ENCODE results near the gene PTPRD. TPM values are rescaled to one million over a fixed set of nuclear protein-coding genes. Genes with fewer than 3 reads are reported as not detected.

PTPRD gene
- total and polyA plus RNA-seq, 2 experiments from 2014 or later = 11.5 to 58.0 TPM

DNA sequence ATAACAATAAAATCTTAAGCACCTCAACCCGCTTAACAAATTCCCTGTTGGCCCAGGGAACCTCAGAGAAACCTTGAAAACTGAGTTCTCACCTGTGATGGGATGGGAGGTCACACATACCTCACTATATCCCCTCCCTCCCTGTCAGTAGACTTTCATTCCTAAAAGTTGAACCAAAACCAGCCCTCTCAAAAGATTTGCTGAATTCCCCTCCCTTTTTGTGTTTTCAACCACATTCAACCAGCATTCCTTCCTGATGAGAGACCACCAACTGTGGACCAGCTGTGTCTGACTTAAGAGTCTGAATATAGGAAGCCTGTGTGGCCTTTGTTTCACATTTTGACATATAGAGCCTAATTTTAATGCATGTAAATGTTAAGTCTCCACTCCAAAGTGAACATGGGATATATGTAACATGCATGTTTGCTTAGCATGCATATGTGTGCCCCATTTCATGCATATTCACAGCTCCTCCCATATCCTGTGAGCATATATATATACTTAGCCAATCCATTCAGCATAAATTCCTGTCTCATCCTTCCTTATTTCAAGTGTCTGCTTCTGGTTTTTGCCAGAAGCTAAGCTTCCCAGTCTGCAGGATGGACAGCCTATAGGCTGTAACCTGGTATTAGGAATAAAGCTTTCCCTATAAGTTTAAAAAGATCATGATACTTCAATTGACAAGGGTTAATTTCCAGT lies 604.6 kb downstream of the PTPRD start:
- Histone ChIP-seq H3K79me2 (replicated peaks; ENCODE audit: insufficient read depth) (no peaks in the 10 kb centered on the region), H4K20me1 (replicated peaks; ENCODE audit: insufficient read depth) (no peaks in the 10 kb centered on the region), H3K4me3 (no peak overlapping the region), H2AFZ (no peak overlapping the region), H3K27ac (ENCODE audit: low read depth) (peak overlapping the region; percentile 86), H3K36me3 (ENCODE audit: insufficient read depth) (no peaks in the 10 kb centered on the region), H3K9me2 (ENCODE audit: insufficient read depth) (no peaks in the 10 kb centered on the region), H3K4me1 (ENCODE audit: insufficient read depth) (peaks cover 56% of the 10 kb centered on the region), H3F3A (replicated peaks; ENCODE audit: low read depth) (no peaks in the 10 kb centered on the region), H3K27me3 (ENCODE audit: insufficient read depth) (no peaks in the 10 kb centered on the region), H3K4me2 (peak overlapping the region; percentile 23; the same call in 1 of the 2 replicates)
- Mint-ChIP-seq H3K27ac (peak overlapping the region; percentile 82), H3K9me3 (no peaks in the 10 kb centered on the region), H3K27me3 (ENCODE audit: insufficient read depth, low read depth, poor library complexity) (no peaks in the 10 kb centered on the region), H3K36me3 (ENCODE audit: low read depth) (no peaks in the 10 kb centered on the region), H3K4me3 (no peak overlapping the region), H3K4me1 (peaks cover 44% of the 10 kb centered on the region)
- TF ChIP-seq, protein P1, sequence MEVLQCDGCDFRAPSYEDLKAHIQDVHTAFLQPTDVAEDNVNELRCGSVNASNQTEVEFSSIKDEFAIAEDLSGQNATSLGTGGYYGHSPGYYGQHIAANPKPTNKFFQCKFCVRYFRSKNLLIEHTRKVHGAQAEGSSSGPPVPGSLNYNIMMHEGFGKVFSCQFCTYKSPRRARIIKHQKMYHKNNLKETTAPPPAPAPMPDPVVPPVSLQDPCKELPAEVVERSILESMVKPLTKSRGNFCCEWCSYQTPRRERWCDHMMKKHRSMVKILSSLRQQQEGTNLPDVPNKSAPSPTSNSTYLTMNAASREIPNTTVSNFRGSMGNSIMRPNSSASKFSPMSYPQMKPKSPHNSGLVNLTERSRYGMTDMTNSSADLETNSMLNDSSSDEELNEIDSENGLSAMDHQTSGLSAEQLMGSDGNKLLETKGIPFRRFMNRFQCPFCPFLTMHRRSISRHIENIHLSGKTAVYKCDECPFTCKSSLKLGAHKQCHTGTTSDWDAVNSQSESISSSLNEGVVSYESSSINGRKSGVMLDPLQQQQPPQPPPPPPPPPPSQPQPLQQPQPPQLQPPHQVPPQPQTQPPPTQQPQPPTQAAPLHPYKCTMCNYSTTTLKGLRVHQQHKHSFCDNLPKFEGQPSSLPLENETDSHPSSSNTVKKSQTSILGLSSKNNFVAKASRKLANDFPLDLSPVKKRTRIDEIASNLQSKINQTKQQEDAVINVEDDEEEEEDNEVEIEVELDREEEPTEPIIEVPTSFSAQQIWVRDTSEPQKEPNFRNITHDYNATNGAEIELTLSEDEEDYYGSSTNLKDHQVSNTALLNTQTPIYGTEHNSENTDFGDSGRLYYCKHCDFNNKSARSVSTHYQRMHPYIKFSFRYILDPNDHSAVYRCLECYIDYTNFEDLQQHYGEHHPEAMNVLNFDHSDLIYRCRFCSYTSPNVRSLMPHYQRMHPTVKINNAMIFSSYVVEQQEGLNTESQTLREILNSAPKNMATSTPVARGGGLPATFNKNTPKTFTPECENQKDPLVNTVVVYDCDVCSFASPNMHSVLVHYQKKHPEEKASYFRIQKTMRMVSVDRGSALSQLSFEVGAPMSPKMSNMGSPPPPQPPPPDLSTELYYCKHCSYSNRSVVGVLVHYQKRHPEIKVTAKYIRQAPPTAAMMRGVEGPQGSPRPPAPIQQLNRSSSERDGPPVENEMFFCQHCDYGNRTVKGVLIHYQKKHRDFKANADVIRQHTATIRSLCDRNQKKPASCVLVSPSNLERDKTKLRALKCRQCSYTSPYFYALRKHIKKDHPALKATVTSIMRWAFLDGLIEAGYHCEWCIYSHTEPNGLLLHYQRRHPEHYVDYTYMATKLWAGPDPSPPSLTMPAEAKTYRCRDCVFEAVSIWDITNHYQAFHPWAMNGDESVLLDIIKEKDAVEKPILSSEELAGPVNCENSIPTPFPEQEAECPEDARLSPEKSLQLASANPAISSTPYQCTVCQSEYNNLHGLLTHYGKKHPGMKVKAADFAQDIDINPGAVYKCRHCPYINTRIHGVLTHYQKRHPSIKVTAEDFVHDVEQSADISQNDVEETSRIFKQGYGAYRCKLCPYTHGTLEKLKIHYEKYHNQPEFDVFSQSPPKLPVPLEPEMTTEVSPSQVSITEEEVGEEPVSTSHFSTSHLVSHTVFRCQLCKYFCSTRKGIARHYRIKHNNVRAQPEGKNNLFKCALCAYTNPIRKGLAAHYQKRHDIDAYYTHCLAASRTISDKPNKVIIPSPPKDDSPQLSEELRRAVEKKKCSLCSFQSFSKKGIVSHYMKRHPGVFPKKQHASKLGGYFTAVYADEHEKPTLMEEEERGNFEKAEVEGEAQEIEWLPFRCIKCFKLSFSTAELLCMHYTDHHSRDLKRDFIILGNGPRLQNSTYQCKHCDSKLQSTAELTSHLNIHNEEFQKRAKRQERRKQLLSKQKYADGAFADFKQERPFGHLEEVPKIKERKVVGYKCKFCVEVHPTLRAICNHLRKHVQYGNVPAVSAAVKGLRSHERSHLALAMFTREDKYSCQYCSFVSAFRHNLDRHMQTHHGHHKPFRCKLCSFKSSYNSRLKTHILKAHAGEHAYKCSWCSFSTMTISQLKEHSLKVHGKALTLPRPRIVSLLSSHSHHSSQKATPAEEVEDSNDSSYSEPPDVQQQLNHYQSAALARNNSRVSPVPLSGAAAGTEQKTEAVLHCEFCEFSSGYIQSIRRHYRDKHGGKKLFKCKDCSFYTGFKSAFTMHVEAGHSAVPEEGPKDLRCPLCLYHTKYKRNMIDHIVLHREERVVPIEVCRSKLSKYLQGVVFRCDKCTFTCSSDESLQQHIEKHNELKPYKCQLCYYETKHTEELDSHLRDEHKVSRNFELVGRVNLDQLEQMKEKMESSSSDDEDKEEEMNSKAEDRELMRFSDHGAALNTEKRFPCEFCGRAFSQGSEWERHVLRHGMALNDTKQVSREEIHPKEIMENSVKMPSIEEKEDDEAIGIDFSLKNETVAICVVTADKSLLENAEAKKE (CRISPR knock-in tag; IDR thresholded peaks at IDR 0.05) = peak; percentile 38; the same call in 1 of the 2 replicates
- TF ChIP-seq NANOG (IDR thresholded peaks at IDR 0.05; ENCODE audit: borderline replicate concordance) (0 out of 2 replicates have a peak, but pooled peaks have one; percentile 57), CREB1 (CRISPR knock-in tag; IDR thresholded peaks at IDR 0.05; ENCODE audit: low read depth) (peak; percentile 30; the same call in 1 of the 2 replicates), ZNF331 (CRISPR knock-in tag; IDR thresholded peaks at IDR 0.05; ENCODE audit: low read depth) (no peak), POLR2AphosphoS5 (IDR thresholded peaks at IDR 0.05; ENCODE audit: low read depth) (no peak)
- DNase-seq (ENCODE audit: low spot score) (peak; percentile 91), ATAC-seq (peak; percentile 89)

DNA sequence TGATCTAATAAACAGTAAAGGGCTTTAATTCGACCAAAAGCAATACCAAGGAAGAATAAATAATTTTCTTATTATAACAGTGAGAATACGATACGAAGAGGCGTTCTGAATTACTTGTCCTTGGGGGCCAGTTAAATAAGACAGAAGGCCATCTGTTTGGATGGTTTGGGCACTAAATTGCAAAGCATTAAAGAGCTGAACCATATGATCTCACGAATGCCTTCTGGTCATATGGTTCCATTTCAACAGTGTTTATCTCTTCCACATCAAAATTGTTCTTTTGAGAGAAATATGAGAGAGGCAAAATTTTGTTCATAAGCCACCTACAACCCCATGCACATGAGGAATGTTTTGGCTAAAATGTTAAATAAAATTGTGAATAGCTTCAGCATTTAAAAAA lies 605.4 kb downstream of the PTPRD start:
- Histone ChIP-seq H3K4me3 (no peak overlapping the region), H3K9me2 (ENCODE audit: insufficient read depth) (no peaks in the 10 kb centered on the region), H2AFZ (no peak overlapping the region), H3F3A (replicated peaks; ENCODE audit: low read depth) (no peaks in the 10 kb centered on the region), H3K4me1 (ENCODE audit: insufficient read depth) (peaks cover 49% of the 10 kb centered on the region), H3K79me2 (replicated peaks; ENCODE audit: insufficient read depth) (no peaks in the 10 kb centered on the region), H4K20me1 (replicated peaks; ENCODE audit: insufficient read depth) (no peaks in the 10 kb centered on the region), H3K36me3 (ENCODE audit: insufficient read depth) (no peaks in the 10 kb centered on the region), H3K27ac (ENCODE audit: low read depth) (peak overlapping the region; percentile 86), H3K27me3 (ENCODE audit: insufficient read depth) (no peaks in the 10 kb centered on the region), H3K4me2 (peak overlapping the region; percentile 23; the same call in 1 of the 2 replicates)
- Mint-ChIP-seq H3K4me1 (peaks cover 42% of the 10 kb centered on the region), H3K4me3 (no peak overlapping the region), H3K9me3 (no peaks in the 10 kb centered on the region), H3K27me3 (ENCODE audit: insufficient read depth, low read depth, poor library complexity) (no peaks in the 10 kb centered on the region), H3K27ac (peak overlapping the region; percentile 67; the same call in 1 of the 2 replicates), H3K36me3 (ENCODE audit: low read depth) (no peaks in the 10 kb centered on the region)
- ATAC-seq (no peak), DNase-seq (ENCODE audit: low spot score) (no peak)
- TF ChIP-seq POLR2AphosphoS5 (IDR thresholded peaks at IDR 0.05; ENCODE audit: low read depth) = no peak
- TF ChIP-seq EZH2 (IDR thresholded peaks at IDR 0.05; ENCODE audit: low read depth, unreplicated experiment) = no peak
